ENCODE measurements around the gene MGAT5.

MGAT5 gene

DNA sequence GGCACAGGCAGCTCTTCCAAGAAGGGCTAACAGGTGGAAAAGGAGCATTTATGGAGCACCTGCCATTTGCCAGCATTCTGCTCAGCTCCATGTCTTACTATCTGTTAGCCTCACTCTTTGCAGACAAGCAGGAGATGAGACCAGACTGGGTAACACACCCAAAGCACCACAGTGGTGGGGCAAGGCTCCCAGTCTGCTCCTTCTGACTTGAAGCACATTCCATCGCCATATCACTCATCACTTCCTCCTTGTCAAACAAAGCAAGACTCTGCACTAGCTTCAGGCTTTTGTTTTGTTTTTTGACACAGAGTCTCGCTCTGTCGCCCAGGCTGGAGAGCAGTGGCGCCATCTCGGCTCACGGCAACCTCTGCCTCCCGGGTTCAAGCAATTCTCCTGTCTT is 182.8 kb downstream of the MGAT5 start:
- H3K4me3 ChIP-seq (ENCODE audit: low read length), result no peak overlapping the region
- peak; percentile 77 for DNase-seq (ENCODE audit: low read depth)
- TF ChIP-seq, protein P1, sequence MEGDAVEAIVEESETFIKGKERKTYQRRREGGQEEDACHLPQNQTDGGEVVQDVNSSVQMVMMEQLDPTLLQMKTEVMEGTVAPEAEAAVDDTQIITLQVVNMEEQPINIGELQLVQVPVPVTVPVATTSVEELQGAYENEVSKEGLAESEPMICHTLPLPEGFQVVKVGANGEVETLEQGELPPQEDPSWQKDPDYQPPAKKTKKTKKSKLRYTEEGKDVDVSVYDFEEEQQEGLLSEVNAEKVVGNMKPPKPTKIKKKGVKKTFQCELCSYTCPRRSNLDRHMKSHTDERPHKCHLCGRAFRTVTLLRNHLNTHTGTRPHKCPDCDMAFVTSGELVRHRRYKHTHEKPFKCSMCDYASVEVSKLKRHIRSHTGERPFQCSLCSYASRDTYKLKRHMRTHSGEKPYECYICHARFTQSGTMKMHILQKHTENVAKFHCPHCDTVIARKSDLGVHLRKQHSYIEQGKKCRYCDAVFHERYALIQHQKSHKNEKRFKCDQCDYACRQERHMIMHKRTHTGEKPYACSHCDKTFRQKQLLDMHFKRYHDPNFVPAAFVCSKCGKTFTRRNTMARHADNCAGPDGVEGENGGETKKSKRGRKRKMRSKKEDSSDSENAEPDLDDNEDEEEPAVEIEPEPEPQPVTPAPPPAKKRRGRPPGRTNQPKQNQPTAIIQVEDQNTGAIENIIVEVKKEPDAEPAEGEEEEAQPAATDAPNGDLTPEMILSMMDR (IDR thresholded peaks at IDR 0.05; ENCODE audit: insufficient read depth, low read depth, low read length, missing control alignments), result no peak

DNA sequence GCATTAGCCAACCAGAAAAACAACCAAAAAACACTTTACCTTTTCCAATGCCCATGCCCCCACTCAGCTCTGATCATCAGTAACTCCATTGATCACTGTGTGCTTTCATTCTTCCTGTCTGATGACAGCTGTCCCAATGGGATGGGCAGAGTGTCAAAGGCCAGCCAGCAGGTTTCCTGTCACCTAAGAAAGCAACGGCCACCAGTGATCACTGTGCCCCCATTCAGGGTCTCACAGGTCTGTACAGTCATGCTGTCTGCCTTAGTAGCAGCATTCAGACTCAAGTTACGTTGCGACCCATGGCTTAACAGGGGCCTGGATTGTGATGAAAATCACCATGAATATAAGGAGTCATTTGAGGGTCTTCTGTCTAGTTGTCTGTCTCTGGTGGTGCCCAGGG is 184.5 kb downstream of the MGAT5 start:
- TF ChIP-seq, protein P1 (IDR thresholded peaks at IDR 0.05; ENCODE audit: insufficient read depth, low read depth, low read length, missing control alignments), result no peak
- no peak overlapping the region for H3K4me3 ChIP-seq (ENCODE audit: low read length)
- no peak for DNase-seq (ENCODE audit: low read depth)

GRCh38 chr2:134440336-134440909 is 186.6 kb downstream of the MGAT5 start:
- TF ChIP-seq, protein P1 (IDR thresholded peaks at IDR 0.05; ENCODE audit: insufficient read depth, low read depth, low read length, missing control alignments), result no peak
- no peak overlapping the region for H3K4me3 ChIP-seq (ENCODE audit: low read length)
- no peak for DNase-seq (ENCODE audit: low read depth)

GRCh38 chr2:134441153-134441863 is 187.4 kb downstream of the MGAT5 start:
- H3K4me3 ChIP-seq (ENCODE audit: low read length), result no peak overlapping the region
- TF ChIP-seq, protein P1 (IDR thresholded peaks at IDR 0.05; ENCODE audit: insufficient read depth, low read depth, low read length, missing control alignments), result no peak
- no peak for DNase-seq (ENCODE audit: low read depth)

DNA sequence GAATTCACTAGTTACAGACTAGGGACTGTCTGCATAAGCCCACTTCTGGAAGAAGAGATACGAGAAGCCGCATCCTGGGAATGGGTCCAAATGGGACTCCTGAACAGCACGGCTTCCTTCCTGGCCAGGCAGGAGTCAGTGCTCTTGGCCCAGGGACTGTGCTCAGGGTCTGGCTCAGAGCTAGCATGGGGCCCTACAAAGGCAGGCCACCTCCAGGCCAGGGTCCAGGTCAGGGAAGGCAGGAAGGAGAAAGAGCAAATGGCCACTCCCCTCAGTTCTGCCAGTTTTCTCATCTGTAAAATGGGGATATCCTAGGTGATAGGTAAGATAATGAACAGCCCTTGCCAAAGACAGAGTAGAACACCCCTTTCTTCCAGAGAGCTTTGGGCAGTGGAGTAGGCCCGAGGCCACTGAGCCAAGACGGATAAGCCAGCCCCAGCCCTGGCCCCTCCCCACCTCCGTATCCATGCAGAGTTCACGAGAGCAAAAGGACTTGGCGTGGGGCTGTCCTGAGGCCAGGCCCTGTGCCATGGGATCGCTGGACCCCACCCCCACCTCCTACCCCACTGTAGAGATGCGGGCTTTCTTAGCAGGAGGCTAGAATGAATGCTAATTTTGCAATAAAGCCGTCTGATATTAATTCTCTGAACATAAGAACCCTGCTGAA is 190.1 kb downstream of the MGAT5 start:
- H3K4me3 ChIP-seq (ENCODE audit: low read length), result no peak overlapping the region
- DNase-seq (ENCODE audit: low read depth), result no peak
- TF ChIP-seq, protein P1 (IDR thresholded peaks at IDR 0.05; ENCODE audit: insufficient read depth, low read depth, low read length, missing control alignments), result no peak

- DNase-seq (ENCODE audit: low read depth), result no peak
- no peak overlapping the region for H3K4me3 ChIP-seq (ENCODE audit: low read length)
- TF ChIP-seq, protein P1 (IDR thresholded peaks at IDR 0.05; ENCODE audit: insufficient read depth, low read depth, low read length, missing control alignments), result no peak
Measured at GRCh38 chr2:134445116-134445515, 191.2 kb downstream of the MGAT5 start.

Data from epithelial cell of esophagus (primary cell).